ENCODE measurements around the gene OR13C2.
"Not testable (repeated sequence)": the region's sequence is repeated elsewhere in the genome, so short reads cannot be mapped to it uniquely, and the experiment has no call there.

GRCh38 chr9:104625964-104626363, 20.5 kb upstream of the OR13C2 start:
- TF ChIP-seq, protein P1, sequence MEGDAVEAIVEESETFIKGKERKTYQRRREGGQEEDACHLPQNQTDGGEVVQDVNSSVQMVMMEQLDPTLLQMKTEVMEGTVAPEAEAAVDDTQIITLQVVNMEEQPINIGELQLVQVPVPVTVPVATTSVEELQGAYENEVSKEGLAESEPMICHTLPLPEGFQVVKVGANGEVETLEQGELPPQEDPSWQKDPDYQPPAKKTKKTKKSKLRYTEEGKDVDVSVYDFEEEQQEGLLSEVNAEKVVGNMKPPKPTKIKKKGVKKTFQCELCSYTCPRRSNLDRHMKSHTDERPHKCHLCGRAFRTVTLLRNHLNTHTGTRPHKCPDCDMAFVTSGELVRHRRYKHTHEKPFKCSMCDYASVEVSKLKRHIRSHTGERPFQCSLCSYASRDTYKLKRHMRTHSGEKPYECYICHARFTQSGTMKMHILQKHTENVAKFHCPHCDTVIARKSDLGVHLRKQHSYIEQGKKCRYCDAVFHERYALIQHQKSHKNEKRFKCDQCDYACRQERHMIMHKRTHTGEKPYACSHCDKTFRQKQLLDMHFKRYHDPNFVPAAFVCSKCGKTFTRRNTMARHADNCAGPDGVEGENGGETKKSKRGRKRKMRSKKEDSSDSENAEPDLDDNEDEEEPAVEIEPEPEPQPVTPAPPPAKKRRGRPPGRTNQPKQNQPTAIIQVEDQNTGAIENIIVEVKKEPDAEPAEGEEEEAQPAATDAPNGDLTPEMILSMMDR (IDR thresholded peaks at IDR 0.05; ENCODE audit: borderline replicate concordance, extremely low read depth, low read length, poor library complexity, severe bottlenecking): not testable (repeated sequence)
- TF ChIP-seq EZH2 (IDR thresholded peaks at IDR 0.05; ENCODE audit: borderline replicate concordance, low read depth, low read length, severe bottlenecking): not testable (repeated sequence)

Measured in DND-41 (cell line).